GM10266 (cell line): ENCODE data around the gene TRIM41.

Experiments used
- DNase-seq: peaks from one replicate; pipeline ENCODE4 v3.0.0; 2012; ENCODE audit errors: extremely low spot score
- TF ChIP-seq, protein P1 (sequence below): IDR thresholded peaks from 2 replicates; pipeline ENCODE4 v1.5.1; 2012; ENCODE audit warnings: mild to moderate bottlenecking, low read depth; ENCODE audit not compliant: control insufficient read depth, insufficient read depth; ENCODE audit errors: missing control alignments

Gene TRIM41

GRCh38 chr5:181185560-181185959, 37.5 kb upstream of the TRIM41 start:
- TF ChIP-seq, protein P1, sequence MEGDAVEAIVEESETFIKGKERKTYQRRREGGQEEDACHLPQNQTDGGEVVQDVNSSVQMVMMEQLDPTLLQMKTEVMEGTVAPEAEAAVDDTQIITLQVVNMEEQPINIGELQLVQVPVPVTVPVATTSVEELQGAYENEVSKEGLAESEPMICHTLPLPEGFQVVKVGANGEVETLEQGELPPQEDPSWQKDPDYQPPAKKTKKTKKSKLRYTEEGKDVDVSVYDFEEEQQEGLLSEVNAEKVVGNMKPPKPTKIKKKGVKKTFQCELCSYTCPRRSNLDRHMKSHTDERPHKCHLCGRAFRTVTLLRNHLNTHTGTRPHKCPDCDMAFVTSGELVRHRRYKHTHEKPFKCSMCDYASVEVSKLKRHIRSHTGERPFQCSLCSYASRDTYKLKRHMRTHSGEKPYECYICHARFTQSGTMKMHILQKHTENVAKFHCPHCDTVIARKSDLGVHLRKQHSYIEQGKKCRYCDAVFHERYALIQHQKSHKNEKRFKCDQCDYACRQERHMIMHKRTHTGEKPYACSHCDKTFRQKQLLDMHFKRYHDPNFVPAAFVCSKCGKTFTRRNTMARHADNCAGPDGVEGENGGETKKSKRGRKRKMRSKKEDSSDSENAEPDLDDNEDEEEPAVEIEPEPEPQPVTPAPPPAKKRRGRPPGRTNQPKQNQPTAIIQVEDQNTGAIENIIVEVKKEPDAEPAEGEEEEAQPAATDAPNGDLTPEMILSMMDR: no peak
- DNase-seq: no peak

- DNase-seq: no peak
- TF ChIP-seq, protein P1: no peak
Measured at GRCh38 chr5:181186022-181186421, 37.1 kb upstream of the TRIM41 start.

DNA sequence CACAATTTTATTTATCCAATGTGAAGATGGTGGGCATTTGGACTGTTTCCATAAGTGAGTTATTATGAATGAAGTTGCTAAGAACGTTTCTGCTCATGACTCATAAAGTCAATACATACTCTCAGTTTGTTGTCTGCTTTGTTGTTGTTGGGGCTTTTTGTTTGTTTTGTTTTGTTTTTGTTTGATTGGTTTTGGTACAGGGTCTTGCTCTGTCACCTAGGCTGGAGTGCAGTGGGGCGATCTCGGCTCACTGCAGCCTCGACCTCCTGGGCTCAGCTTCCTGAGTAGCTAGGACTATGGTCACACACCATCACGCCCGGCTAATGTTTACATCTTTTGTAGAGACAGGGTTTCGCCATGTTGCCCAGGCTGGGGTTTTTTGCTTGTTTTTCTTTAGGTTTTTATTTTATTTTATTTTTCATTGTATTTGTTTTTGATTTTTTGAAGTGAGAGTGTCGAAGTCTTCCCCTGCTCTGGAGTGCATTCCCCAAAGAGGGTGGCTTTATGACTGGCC, 36.0 kb upstream of the TRIM41 start:
- DNase-seq: peak; percentile 6

GRCh38 chr5:181187500-181188213, 35.4 kb upstream of the TRIM41 start:
- TF ChIP-seq, protein P1: peak; percentile 14
- peak; percentile 73 for DNase-seq

More for the DNA sequence above, 36.0 kb upstream of the TRIM41 start:
- TF ChIP-seq, protein P1: no peak

DNA sequence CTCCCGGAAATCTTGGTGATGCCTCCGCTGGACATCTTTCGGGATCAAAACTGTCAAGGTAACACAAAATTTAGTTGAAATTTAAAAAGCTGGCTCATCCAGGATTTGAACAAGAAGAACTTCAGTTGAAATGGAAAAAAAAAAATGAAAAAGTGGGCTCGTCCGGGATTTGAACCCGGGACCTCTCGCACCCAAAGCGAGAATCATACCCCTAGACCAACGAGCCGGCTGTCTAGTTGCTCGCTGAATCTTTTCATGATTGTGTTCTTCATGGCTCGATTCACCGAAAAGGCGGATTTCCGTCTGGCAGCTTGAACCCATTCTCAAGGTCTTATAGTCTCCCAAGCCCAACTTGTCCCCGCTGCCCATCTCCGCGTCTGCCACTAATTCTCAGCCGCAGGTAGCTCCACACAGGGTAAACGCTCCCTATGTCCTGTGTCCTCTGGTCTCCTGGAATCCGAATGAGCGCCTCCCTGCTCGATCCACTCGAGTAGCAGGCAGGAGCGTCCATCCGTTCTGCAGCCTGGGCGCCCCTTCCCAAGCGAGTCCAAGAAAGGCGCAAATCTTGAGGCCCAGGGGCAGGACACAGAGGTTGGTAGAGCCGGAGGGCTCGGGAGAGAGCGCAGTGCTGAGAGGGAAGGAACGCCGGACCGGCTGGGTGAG, 34.2 kb upstream of the TRIM41 start:
- TF ChIP-seq, protein P1: peak; percentile 16
- DNase-seq: peak; percentile 63

DNA sequence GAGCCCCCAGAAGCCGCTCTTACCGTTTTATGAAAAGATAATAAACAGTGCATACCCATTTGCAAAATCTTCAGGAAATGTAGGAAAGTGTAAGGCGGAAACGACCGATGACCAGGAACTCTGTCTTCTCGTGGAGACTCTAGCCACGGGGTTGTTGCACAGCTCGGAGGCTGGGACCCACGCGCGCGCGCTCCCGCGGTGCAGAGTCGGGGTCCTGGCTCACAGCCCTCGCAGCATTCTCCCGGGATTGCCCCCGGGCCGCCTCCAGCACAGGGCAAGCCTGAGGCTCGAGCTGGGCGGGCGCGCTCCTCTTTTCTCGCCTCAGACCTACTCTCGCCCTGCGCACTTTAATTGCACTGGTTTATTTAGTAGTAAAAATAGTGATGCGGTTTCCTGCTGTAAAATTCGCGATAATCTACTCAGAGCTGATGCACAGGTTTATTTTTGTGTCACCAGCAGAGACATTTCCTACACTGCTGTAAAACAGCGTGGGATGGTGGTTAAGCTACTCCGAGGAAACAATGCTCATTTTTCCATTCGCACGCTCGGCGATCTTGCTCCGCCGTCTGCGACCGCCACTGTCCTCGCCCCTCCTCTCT, 33.6 kb upstream of the TRIM41 start:
- TF ChIP-seq, protein P1: no peak

More for the DNA sequence above, 33.6 kb upstream of the TRIM41 start:
- DNase-seq: peak; percentile 49
